Activated naive CD4-positive, alpha-beta T cell treated with Interleukin-2 at 50 U/mL for 16 hours (primary cell): ENCODE measurements around the gene ZSCAN10.

Experiments used
- DNase-seq: peaks from one replicate; pipeline ENCODE4 v3.0.0-alpha.2; 2020

ZSCAN10 gene

GRCh38 chr16:3101841-3102470 is 2.9 kb upstream of the ZSCAN10 start:
- DNase-seq = peak; percentile 25

- DNase-seq = peak; percentile 48
These were observed 2.1 kb upstream of the ZSCAN10 start for GRCh38 chr16:3101018-3101840.

GRCh38 chr16:3099732-3100499 is 822 bp upstream of the ZSCAN10 start:
- peak; percentile 92 for DNase-seq

- no peak for DNase-seq
These were observed 269 bp upstream of the ZSCAN10 start for GRCh38 chr16:3099395-3099731.

- DNase-seq = no peak
These were observed 1.8 kb downstream of the ZSCAN10 start for GRCh38 chr16:3097266-3097665.

- DNase-seq = no peak
These were observed 2.7 kb downstream of the ZSCAN10 start for GRCh38 chr16:3096362-3096761.

- DNase-seq = peak; percentile 65
These were observed 3.2 kb downstream of the ZSCAN10 start for GRCh38 chr16:3095869-3096268.

GRCh38 chr16:3094289-3095027 is 4.6 kb downstream of the ZSCAN10 start:
- DNase-seq = peak; percentile 59

- DNase-seq = no peak
These were observed 6.6 kb downstream of the ZSCAN10 start for GRCh38 chr16:3092501-3092941.

- no peak for DNase-seq
These were observed 7.5 kb downstream of the ZSCAN10 start for GRCh38 chr16:3091551-3091950.

- DNase-seq = no peak
These were observed 9.1 kb downstream of the ZSCAN10 start for GRCh38 chr16:3089717-3090592.

GRCh38 chr16:3088925-3089716 is 10.0 kb downstream of the ZSCAN10 start:
- no peak for DNase-seq

- DNase-seq = no peak
These were observed 10.6 kb downstream of the ZSCAN10 start for GRCh38 chr16:3088450-3088849.

GRCh38 chr16:3087243-3088235 is 11.6 kb downstream of the ZSCAN10 start:
- DNase-seq = no peak

- DNase-seq = no peak
These were observed 12.4 kb downstream of the ZSCAN10 start for GRCh38 chr16:3086596-3087242.

GRCh38 chr16:3085868-3086595 is 13.1 kb downstream of the ZSCAN10 start:
- no peak for DNase-seq

GRCh38 chr16:3084969-3085670 is 14.0 kb downstream of the ZSCAN10 start:
- DNase-seq = no peak

- no peak for DNase-seq
These were observed 14.6 kb downstream of the ZSCAN10 start for GRCh38 chr16:3084491-3084890.
